SIG-M5 (cell line): ENCODE data around the gene COQ2.
"Not testable (repeated sequence)": the region's sequence is repeated elsewhere in the genome, so short reads cannot be mapped to it uniquely, and the experiment has no call there.

Experiments
- DNase-seq: peaks from one replicate; lab custom pipeline; 2025; lab: John Stamatoyannopoulos, UW

COQ2 gene

DNA sequence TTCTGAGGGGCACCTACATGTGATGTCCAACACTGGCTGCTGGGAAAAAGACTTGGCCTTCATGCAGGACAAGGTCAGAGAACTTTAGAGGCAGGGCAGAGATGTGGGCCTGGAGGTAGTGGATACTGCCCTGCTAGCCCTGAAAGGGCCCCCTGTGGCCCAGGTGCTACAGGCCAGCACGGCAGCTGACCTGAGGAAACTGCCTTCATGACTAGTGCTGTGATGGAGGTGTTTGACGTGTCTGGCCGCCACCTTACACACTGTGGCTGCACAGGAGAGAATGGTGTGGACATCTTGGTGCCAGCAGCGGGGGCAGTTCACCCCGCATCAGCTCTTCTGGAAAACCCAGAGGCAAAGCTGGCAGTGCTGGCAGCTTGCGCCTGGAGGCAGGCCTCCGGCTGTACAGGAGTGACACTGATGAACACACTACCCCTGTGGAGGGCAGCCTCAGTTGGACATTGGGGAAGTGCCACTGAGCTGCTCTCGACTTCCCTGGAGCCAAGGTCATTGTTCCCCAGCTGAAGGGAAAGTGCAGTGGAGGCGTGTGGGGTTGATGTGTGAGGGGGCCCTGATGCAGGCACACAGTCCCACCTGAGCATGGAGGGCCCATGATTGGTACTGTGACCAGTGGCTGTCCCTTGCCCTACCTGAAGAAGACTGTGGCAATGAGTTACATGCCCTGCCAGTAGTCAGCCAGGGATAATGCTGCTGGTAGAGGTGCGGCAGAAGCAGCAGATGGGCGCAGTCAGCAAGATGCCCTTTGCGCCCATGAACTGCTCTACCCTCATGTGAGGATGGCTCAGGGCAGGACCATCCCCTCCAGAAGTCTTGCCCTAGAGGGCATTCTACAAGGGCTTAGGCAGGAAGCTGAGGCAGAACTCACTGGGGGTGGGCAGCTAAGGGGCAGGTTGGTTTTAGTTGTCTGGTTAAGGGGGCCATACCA lies 36.9 kb downstream of the COQ2 start:
- no peak for DNase-seq

DNA sequence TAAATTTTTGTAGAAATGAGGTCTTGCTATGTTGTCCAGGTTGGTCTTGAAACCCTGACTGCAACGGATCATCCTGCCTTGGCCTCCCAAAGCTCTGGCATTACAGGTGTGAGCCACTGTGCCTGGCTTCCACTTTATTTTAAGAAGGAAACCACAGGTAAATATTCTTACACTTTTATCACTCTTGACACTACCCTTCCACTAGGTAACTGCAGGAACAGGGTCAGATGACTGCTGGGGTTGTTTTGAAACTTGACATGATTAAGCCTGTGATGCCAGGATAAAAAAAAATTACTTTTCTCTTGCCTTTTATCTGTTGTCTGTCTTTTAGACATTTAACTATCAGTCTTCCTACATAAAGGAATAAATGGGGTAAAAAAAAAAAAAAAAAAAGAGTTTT lies 43.5 kb downstream of the COQ2 start:
- no peak for DNase-seq

DNA sequence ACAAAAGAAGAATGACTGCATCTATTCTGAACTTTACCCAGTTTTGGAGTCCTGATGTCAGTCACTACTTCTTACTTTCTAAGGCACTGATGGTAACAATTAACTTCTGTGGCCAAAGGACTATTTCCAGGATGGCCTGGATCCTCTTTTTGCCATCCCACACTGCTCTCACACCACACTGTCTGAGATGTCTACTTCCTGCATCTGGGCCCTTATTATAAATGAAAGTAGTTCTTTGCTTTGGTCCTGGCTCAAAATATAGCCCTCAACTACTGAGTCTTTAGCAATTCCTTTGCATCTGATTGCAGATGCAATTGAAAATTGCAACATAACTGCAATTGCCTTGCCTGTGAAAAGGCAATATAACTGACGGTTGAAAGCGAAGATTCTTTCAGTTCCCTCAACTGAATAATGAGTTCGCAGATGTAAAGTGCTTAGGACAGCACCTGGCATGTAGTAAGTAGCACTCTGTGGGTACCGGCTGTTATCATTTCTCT lies 44.2 kb downstream of the COQ2 start:
- peak; percentile 98 for DNase-seq

DNA sequence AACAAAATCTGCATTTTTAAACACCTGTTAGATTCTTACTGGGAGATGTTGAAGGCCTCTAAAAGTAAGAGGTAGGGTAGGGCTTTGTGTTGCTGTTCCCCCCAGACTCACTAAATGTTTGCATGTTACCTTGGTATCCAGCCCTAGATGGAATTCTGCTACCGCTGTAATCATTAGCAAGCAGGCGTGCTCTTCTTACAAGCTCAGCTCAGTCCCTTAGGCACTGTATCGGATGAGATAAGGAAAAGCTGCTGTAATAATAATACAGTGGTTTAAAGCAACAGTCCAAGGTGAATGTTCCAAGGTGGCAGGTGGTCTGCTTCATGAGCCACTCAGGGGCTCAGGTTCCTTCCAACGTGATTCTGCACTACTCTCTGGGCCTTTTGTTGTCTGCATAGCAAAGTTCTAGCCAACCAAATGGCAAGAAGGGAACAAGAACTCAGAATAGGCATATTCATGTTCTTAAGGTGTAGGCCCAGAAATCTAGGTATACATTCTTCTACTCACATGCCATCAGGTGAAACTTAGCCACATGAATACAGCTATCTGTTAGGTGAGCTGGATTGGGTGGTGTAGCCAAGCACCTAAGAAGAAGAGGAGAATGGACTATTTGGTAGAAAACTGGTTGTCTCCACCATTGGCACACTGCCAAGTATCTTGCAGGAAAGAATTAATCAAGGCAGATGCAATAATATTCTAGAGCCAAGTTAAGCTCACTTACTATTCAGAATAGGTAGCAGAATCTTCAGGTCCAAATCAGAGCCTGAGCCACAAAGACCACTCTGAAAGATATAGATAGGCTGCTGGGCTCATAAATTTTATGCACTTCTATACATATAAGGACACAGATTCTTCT lies 46.0 kb downstream of the COQ2 start:
- DNase-seq: no peak

DNA sequence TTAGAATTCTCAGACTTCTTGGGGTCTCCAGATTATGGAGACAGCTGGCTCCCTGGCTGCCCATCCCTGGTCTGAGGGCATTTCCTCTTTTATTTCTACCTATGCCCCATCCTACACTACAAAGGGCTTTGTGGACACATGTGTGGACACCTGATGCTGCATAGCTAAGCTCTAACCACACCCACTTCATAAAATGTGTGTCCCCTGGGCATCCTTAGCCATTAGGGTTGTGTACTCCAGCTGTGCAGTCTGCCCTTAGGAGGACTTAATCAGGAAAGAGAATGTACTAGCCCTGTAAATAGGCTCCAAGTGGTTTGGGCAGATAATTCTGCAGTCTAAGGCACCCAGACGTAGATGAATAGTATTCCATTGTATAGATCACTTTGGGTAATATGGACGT lies 47.0 kb downstream of the COQ2 start:
- DNase-seq: no peak

DNA sequence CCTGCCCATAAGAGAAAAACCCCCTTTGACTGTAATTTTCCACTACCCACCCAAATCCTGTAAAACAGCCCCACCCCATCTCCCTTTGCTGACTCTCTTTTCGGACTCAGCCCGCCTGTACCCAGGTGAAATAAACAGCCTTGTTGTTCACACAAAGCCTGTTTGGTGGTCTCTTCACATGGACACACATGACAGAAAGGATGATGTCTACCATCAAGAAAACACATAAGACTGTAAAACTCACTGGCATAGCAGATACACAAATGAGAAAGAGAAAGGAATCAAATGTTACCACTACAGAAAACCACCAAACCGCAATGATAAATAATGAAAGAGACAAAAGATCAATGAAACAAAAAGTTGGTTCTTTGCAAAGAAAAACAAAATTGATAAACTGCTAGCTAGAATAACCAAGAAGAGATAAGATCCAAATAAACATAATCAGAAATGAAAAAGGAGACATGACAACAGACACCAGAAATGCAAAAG lies 48.9 kb downstream of the COQ2 start:
- not testable (repeated sequence) for DNase-seq

DNA sequence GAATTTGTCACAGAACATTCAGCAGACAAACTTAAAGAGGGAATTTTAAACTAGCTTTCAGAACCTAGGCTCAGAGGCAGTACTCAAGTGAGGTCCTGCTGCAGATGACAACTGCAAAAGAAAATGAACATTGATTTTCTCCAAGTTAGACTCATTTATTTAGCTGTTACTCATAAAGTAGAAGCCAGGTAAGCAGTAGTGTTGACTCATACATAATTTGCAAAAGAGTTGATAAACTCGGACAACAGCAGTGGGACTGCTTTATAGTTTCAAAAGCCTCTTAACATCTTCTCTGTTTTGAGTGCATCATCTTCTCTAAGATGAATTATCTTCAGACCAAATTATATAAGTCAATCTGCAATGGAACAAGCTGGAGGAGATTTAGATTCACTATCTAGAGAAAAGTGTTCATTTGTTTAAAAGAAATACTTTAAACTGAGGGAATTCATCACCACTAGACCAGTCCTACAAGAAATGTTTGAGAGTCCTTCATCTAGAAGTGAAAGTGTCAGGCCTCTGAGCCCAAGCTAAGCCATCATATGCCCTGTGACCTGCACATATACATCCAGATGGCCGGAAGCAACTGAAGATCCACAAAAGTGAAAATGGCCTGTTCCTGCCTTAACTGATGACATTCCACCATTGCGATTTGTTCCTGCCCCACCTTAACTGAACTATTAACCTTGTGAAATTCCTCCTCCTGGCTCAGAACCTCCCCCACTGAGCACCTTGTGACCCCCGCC lies 49.5 kb downstream of the COQ2 start:
- no peak for DNase-seq

DNA sequence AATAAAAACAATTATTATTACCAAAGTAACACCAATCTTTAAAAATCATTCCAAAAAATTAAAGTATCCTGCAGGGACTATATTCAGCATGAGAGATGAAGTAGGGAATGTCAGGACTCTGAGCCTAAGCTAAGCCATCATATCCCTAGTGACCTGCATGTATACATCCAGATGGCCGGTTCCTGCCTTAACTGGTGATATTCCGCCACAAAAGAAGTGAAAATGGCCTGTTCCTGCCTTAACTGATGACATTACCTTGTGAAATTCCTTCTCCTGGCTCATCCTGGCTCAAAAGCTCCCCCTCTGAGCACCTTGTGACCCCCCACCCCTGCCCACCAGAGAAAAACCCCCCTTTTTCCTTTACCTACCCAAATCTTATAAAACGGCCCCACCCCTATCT lies 50.2 kb downstream of the COQ2 start:
- not testable (repeated sequence) for DNase-seq

DNA sequence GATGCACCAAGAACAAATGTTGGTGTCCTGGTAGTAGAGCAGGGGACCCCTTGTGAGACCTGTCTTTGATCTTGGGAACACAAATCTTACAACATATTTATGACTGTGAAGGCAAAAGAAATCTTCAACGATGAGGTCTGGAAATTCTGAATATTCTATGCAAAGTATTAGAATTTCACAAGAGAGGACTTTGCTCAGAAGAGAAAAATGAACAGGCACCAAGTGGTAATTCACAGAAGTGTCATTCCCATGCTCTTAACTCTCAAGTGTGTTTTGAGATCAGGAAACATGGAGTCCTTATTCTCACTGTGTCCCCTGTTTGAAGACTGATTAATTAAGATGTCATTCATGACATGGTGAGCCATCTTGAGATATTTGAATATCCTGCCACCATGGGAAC lies 52.5 kb downstream of the COQ2 start:
- no peak for DNase-seq

DNA sequence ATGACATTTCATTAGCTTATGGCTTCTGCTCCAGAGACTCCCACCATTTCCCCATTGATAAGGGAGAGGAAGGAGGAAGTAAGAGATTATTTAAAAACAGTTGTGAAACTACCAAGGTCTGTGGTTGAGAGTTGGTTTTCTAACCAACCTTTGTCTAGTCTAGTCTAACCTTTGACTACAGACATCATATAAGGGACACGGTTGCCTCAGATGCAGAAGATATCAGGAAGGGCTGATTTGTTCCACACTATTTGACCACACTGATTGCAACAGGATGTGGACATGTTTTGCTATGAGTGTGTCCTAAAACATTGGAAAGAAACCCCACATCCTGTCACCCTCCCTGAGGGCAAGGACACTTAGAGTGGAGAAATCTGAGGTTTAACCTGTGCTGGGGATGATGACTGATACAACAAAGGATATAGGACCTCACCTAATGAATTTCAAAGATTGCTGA lies 53.0 kb downstream of the COQ2 start:
- DNase-seq: peak; percentile 97

DNA sequence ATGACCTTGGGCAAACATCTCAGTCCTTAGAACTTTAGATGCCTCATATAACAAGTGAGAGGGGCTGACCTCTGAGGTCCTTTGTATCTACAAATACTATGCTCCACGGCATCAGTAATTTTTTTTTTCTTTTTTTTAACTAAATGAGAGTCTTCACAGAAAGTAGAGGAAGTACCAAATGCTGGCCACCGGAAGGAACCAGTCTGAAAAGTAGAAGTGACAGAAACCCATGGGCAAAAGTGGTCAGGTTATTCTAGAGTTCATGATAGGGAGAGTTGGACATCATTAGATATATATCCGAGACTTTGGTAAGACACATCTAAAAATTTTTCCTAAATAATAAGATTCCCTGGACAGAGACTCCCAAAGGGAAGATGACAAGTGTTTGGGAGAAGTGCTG lies 53.7 kb downstream of the COQ2 start:
- DNase-seq: no peak

DNA sequence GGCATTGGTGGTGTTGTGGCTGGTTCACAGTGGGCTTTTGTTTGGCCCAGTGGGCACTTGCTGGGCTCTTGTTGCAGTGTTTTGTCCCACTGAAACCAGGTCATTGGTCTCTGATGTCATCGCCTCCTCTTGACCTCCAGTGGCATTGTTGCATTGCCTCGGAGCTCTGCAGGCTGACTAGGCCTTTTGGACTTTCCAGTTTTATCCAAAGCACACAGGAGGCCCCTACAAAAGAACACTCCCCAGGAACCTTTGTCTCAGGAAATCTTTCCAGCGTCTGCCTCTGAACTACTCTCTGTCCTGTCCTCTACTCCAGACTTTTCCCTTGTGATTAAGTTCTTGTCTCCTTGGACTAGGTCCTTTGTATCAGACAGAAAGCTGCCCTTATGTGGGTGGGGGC lies 54.8 kb downstream of the COQ2 start:
- no peak for DNase-seq

DNA sequence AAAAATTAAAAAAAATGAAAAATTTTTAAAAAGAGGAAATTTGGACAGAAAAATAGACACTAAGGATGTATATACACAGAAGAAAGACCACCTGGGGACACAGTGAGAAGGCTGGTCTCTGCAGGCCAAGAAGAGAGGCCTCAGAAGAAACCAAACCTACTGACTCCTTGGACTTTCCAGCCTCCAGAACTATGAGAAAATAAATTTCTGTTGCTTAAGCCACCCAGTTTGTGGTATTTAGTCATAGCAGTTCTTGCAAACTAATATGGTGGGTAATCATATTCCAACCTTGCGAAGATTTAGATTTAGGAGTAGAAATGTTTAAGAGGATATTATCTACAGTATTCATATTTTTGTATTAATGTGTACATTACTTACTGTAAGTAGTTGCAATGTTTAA lies 56.4 kb downstream of the COQ2 start:
- no peak for DNase-seq

DNA sequence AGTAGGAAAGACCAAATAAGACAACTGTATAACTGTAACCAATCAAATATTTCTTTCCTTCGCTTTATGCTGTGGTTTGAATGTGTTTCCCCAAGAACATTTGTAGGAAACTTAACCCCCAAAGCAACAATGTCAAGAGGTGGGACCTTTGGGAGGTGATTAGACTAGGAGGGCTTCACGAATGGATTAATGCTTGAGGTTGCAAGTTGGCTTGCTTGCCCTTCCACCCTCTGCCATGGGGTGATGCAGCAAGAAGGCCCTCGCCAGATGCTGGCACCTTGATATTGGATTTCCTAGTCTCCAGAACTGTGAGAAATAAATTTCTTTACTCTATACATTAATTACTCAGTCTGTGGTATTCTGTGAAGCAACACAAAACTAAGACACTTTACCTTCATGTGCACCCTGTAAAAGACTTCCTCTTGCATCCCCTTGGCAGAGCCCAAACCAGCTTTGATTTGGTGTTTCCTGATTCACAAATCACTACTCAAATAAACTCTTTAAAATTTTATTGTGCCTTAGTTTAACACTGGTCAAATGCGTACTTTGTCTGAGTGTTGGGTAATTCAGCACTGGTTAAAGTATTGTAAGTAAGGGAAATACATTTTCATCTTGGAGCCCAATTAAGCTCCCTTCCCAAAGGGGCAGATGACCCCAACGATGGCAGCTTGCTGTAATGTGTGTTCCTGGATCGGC lies 59.9 kb downstream of the COQ2 start:
- DNase-seq: no peak

DNA sequence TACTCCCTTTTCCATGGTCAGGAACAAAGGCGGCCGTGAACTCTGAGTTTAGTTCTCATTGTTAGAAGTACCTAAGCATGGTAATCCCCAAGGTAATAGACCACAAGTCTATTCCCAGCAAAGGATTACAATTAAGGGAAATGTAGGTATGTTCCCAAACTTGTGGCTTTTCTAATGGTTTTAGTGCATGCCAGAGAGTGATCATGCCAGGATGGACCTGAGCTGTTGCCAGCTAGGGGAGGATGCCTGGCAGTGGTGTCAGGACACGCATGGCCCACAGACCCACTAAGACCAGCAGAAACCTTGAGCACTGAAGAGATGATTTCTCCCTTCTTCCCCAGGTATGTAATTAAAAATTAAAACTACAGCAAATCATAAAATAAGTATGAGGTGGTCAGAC lies 60.8 kb downstream of the COQ2 start:
- no peak for DNase-seq

DNA sequence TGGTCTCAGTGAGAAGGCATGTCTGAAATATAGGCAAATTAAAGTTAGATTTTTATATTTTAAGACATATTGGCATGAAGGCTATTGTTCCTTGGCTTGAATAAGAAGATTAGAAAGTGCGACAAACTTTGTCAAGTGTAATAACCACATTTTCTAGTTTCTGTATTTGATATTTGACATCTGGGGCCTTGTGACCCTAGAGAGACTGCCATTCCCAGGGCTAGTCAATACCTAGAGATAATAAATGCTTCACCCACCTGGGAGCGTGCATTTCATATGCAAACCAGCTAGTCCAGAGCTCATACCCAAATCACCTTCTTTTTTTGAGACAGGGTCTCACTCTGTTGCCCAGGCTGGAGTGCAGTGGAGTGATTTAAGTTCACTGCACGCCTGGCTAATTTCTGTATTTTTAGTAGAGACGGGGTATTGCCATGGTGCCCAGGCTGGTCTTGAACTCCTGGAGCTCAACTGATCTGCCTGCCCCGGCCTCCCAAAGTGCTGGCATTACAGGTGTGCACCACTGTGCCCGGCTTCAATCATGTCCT lies 62.6 kb downstream of the COQ2 start:
- DNase-seq: no peak

DNA sequence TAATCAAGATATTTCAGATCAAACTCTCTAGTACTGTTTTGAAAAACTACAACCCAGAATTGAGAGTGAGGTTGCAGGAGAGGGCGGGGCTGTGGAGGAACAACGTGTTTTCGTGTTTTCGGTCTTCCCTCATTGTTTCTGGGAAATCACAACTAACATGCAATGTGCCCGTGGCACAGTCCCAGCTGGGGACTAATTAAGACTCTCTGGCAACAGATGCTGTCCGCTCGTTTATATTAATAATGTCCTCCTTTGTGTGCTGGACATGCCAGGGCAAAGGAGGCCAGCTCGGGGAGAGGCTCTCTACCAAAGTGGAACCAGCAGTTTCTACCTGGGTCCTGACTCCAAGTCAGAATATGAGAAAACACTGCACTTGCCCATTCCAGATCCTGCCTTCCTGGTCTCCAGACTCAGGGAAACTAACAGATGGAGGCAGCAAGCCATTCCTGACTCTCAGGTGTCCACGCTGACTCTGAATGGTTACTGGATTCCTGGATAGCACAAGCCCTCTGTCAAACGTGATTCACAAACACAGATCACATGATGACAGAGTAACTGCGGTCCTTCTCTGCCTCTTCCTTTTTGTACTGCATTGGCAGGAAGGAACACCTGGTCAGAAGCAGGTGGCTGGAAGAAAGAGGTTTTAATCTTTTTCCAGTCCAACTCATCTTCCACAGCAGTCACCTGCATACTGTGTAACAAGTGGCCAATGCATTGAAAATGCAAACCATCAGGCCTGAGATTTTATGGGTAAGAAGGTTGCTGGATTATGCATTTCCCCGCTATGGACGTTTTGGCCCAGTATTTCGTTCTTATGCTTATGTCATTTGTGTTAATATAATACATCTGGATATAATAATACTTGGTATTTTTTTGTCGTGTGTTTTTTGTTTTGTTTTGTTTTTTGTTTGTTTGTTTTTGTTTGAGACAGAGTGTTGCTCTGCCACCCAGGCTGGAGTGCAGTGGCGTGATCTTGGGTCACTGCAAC lies 65.0 kb downstream of the COQ2 start:
- no peak for DNase-seq

DNA sequence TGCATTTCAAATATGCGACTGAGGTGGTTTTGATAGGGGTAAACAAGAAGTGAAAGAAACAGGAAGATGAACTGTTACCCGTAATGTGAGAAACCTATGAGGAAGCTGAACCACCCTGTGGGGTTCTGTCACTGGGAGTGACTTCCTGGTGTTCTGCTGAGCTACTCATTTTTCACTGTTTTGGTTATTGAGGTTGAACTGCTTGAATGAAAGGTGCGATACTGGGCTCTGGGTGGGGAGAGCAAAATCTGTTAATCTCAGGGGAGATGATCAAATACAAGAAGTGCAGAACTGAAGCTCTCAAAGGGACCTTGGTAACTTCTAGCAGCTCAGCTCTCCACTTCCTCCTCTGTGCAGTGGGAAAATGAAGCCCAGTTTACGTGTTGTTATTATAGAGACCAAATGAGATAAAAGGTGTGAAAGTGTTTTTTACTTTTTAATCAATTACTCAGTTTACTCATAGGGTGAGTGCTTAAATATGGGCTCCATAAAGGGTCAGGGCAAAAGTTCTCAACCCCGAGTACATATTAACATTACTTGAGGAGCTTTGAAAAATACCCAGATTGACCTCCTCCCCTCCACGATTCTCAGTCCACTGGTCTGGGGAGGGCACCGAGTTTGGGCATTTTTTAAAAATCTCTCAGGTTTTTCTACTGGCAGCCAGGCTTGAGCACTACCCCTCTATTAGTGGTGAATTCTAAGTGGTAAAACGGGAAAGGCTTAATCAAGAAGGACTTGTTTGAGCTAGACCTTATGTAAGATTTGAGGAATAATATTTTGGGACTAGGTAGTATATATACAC lies 66.7 kb downstream of the COQ2 start:
- DNase-seq: peak; percentile 41
